Adipocyte (in vitro differentiated cells): ENCODE data around the gene RNF103.

Source experiments
- DNase-seq: peaks from one replicate; pipeline ENCODE4 v3.0.0-alpha.2; 2015; ENCODE audit warnings: low read depth
- H3K27me3 ChIP-seq: replicated peaks from 2 replicates; pipeline ENCODE4 v1.7.0; 2013; ENCODE audit warnings: mild to moderate bottlenecking, low read length, moderate library complexity; ENCODE audit not compliant: control insufficient read depth, insufficient read depth
- H3K36me3 ChIP-seq: 2 replicates; pipeline ENCODE4 v1.7.0; 2013; ENCODE audit warnings: low read length, mild to moderate bottlenecking, moderate library complexity; ENCODE audit not compliant: control insufficient read depth, insufficient read depth, severe bottlenecking
- H3K4me1 ChIP-seq: 2 replicates; pipeline ENCODE4 v1.7.0; 2013; ENCODE audit warnings: mild to moderate bottlenecking, low read length, moderate library complexity; ENCODE audit not compliant: control insufficient read depth, insufficient read depth
- H3K4me3 ChIP-seq: 2 replicates; pipeline ENCODE4 v1.7.0; 2013; ENCODE audit warnings: mild to moderate bottlenecking, low read length, moderate library complexity
- H3K9ac ChIP-seq: 2 replicates; pipeline ENCODE4 v1.7.0; 2013; ENCODE audit warnings: mild to moderate bottlenecking, low read length, moderate library complexity
- H3K9me3 ChIP-seq: 2 replicates; pipeline ENCODE4 v1.7.0; 2013; ENCODE audit warnings: mild to moderate bottlenecking, low read length, moderate library complexity; ENCODE audit not compliant: control insufficient read depth

RNF103 gene

DNA sequence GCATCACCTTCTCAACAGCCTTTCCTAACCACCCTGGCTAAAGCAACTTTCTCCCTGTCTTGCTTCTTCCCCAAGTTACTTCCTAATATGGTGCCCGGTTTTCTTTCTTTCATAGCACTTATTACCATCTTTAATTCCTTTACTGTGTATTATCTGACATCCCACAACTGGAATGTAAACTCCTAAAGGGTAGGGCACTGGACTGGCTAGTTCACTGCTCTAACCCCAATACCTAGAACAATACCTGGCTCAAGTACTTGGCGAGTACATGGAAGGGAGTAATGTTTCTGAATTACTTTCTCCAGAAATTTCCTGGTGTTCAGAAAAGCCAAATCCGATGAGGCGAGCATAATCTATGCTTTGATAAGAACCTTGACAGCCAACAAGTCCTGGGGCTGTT lies 22.7 kb upstream of the RNF103 start:
- no peak for DNase-seq
- Histone ChIP-seq H3K36me3 (no peaks in the 10 kb centered on the region), H3K9ac (no peak overlapping the region), H3K27me3 (no peaks in the 10 kb centered on the region), H3K9me3 (peaks cover 14% of the 10 kb centered on the region), H3K4me3 (no peak overlapping the region), H3K4me1 (no peaks in the 10 kb centered on the region)

DNA sequence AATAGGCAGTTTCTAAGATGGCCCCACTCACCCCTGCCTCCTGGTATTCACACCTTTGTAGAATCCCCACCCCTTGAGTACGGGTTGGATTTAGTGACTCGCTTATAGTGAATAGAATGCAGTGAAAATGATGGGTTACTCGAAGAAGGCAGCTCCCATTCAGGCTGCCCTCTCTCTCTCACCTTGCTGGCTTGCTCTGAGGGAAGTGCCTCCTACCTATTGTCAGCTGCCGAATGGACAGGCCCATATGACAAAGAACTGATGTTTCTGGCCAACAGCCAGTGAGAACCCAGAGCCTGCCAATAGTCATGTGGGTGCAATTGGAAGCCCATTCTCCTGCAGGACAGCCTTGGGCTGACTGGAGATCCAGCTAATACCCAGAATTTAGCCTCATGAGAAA lies 22.1 kb upstream of the RNF103 start:
- Histone ChIP-seq H3K9ac (no peak overlapping the region), H3K4me1 (no peaks in the 10 kb centered on the region), H3K27me3 (no peaks in the 10 kb centered on the region), H3K4me3 (no peak overlapping the region), H3K9me3 (peaks cover 14% of the 10 kb centered on the region), H3K36me3 (no peaks in the 10 kb centered on the region)
- no peak for DNase-seq

DNA sequence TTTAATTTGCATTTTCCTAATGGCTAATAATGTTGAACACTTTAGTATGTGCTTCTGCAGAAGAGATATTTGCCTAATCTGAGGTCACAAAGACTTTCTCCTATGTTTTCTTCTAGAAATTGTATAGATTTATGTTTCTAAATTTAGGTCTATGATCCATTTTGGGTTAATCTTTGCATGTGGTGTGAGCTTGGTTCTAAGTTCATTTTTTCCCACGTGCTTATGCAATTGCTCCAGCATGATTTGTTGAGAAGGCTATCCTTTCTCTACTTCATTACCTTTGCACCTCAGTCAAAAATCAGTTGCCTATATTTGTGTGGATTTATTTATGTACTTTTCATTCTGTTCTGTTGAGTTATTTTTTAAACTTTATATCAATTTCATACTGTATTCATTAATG lies 15.0 kb upstream of the RNF103 start:
- no peaks in the 10 kb centered on the region for H3K27me3 ChIP-seq
- H3K9ac ChIP-seq: no peak overlapping the region
- peaks cover 18% of the 10 kb centered on the region for H3K9me3 ChIP-seq
- H3K4me1 ChIP-seq: no peaks in the 10 kb centered on the region
- no peaks in the 10 kb centered on the region for H3K36me3 ChIP-seq
- DNase-seq: no peak
- H3K4me3 ChIP-seq: no peak overlapping the region

DNA sequence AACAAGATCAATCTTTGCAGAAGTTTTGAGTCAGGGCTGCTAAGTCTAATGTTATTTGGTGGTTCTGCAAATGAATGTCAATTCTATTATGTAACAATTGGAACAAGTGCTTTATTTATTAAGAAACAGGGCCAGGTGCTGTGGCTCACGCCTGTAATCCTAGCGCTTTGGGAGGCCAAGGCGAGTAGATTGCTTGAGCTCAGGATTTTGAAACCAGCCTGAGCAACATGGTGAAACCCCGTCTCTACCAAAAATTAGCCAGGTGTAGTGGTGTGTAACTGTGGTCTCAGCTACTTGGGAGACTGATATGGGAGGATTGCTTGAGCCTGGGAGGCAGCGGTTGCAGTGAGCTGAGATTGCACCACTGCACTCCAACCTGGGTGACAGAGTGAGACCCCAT lies 13.2 kb upstream of the RNF103 start:
- H3K9ac ChIP-seq: no peak overlapping the region
- H3K4me3 ChIP-seq: no peak overlapping the region
- H3K4me1 ChIP-seq: no peaks in the 10 kb centered on the region
- no peak for DNase-seq
- H3K27me3 ChIP-seq: no peaks in the 10 kb centered on the region
- no peaks in the 10 kb centered on the region for H3K36me3 ChIP-seq
- peaks cover 18% of the 10 kb centered on the region for H3K9me3 ChIP-seq

DNA sequence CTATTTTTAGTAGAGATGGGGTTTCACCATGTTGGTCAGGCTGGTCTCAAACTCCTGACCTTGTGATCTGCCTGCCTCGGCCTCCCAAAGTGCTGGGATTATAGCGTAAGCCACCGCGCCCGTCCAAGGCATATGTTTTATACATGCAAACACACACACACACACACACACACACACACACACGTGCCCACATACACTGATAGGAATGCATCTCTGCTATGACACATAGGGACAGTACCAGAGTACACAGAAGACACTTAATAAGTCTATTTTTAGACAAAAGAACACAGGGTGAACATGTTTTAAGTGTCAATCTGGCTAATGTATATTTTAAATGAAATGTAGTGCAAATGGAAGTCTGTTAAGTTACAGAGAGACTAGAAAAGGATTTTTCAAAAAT lies 10.7 kb upstream of the RNF103 start:
- no peaks in the 10 kb centered on the region for H3K4me1 ChIP-seq
- H3K36me3 ChIP-seq: no peaks in the 10 kb centered on the region
- no peak for DNase-seq
- no peak overlapping the region for H3K4me3 ChIP-seq
- peaks cover 7% of the 10 kb centered on the region for H3K9me3 ChIP-seq
- no peaks in the 10 kb centered on the region for H3K27me3 ChIP-seq
- H3K9ac ChIP-seq: no peak overlapping the region

DNA sequence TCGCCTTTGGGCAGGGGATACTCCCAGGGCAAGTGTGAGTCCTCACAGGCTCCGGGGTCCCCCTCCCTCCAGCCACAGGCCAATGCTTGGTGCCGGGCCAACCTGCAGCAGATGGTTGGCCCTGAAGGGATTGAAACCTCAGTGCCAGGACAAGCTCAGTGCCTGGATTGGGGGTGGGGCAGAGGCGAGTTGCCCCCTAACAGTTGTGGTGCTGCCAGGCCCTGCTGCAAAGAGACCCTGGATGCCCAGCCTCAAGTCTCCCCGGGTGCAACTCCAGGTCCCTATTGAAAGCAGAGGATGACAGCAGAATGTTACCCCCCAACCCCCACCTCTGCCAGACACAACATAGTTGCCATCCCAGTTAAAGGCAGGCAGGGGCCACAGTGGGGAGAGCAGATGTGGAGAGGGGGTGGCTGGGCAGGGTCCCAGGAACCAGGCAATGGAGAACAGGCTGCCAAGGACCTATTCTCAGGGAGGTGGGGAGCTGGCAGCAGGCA lies 9.5 kb upstream of the RNF103 start:
- no peak for DNase-seq

DNA sequence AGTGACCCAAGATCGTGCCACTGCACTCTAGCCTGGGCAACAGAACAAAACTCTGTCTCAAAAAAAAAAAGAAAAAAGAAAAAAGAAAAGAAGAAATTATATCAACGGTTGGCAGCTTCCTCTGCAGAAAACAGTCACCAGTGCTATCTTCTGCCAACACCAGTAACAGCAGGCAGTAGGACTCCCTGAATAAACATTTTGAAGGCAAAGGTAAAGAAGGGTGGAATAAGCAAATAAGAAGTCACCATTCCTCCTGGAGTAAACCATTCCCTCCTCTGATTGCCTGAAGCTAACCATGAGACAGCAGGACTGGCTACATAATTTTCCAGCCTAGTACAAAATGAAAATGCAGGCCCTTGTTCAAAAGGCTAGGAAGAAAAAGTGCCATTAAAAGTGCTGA lies 9.0 kb upstream of the RNF103 start:
- no peaks in the 10 kb centered on the region for H3K36me3 ChIP-seq
- DNase-seq: no peak

More for the DNA sequence above, 9.5 kb upstream of the RNF103 start:
- Histone ChIP-seq H3K36me3 (no peaks in the 10 kb centered on the region), H3K4me3 (no peak overlapping the region), H3K4me1 (peaks cover 2% of the 10 kb centered on the region), H3K9me3 (no peaks in the 10 kb centered on the region), H3K27me3 (no peaks in the 10 kb centered on the region), H3K9ac (no peak overlapping the region)

DNA sequence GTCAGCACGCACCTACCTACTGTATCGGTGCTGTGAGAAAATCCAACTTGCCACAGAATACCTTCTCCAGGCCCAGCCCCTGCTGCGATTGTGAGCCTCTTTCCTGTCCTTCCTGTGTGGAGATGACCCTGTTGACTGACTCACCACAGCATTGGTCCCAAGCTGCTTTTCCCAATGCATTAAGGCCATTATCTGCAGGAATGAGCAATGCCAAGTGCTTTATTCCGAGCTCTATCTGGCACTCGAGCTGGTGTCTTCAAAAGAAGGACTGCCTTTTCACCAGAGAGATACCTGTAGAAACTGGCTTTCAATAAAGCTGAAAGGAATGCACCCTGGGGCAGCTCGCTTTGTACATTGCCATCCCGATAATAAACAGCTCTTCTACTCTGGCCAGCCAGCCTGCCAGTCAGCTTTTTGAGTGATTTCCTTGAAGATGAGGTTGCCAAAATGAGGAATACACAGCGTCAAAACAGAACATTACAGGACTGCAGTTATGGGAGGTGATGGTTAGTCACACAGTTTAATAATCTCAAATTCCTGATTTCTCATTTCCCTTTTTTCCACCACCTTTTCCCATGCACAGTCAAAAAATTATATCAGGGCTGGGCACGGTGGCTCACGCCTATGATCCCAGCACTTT lies 8.3 kb upstream of the RNF103 start:
- DNase-seq: no peak
- H3K4me3 ChIP-seq: no peak overlapping the region
- peaks cover 4% of the 10 kb centered on the region for H3K4me1 ChIP-seq
- no peak overlapping the region for H3K9ac ChIP-seq
- no peaks in the 10 kb centered on the region for H3K27me3 ChIP-seq
- no peaks in the 10 kb centered on the region for H3K36me3 ChIP-seq
- no peaks in the 10 kb centered on the region for H3K9me3 ChIP-seq

More for the DNA sequence above, 9.0 kb upstream of the RNF103 start:
- H3K27me3 ChIP-seq: no peaks in the 10 kb centered on the region
- peaks cover 4% of the 10 kb centered on the region for H3K4me1 ChIP-seq
- no peaks in the 10 kb centered on the region for H3K9me3 ChIP-seq
- no peak overlapping the region for H3K4me3 ChIP-seq
- no peak overlapping the region for H3K9ac ChIP-seq

DNA sequence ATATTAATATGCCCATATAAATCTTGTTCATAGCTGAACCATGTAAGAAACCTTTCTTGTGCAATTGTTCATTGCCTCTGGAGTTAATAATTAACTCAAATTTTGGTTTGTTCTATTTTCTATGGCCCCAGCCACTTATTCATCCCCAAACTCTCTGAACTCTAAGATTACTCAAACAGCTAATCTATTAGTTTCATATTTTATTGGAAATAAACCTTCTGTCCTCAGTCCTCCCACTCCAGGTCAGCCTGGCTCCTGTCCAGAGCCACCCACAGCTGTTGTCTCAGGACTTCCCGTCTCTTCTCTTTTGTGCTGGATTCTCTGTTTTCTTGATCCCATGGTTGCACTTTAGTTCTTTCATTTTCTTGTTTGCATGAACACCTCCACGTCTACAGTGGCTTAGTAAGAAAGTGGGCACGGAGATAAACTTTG lies 4.4 kb upstream of the RNF103 start:
- no peaks in the 10 kb centered on the region for H3K36me3 ChIP-seq
- peaks cover 8% of the 10 kb centered on the region for H3K4me1 ChIP-seq
- no peaks in the 10 kb centered on the region for H3K9me3 ChIP-seq
- H3K27me3 ChIP-seq: no peaks in the 10 kb centered on the region
- DNase-seq: no peak
- H3K9ac ChIP-seq: no peak overlapping the region
- no peak overlapping the region for H3K4me3 ChIP-seq

DNA sequence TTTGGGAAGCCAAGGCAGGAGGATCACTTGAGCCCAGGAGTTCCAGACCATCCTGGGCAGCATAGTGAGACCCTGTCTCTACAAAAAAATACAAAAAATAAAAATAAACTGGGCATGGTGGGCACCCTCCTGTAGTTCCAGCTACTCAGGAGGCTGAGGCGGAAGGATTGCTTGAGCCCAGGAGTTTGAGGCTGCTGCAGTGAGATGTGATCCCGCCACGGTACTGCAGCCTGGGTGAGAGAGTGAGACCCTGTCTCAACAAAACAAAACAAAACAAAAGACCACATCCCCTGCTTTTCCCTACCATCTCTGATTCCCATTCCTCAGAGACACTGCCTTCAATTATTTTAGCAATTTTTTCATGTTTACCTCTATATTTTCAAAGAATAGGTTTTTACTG lies 3.9 kb upstream of the RNF103 start:
- no peaks in the 10 kb centered on the region for H3K27me3 ChIP-seq

DNA sequence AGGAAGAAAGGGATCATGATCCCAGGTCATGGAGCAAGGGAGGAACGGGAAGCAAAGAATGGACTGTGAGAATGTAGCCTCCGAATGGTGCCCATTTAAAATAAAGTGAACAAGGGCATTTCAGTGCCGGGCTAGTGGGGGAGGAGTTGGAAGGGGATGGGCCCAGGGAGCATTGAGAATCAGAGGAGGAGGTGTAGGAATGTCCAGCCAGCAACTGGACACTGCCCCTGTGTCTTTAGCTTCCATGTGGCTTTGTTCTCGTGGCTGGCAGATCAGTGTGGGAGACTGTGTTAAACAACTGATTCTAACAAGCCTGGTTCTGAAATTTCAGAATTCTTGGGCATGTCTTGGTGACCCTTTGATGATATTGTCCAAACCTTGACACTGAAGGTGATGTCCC lies 1.4 kb upstream of the RNF103 start:
- DNase-seq: no peak
- peaks cover 20% of the 10 kb centered on the region for H3K4me1 ChIP-seq
- H3K4me3 ChIP-seq: no peak overlapping the region
- H3K9me3 ChIP-seq: no peaks in the 10 kb centered on the region
- no peak overlapping the region for H3K9ac ChIP-seq
- H3K36me3 ChIP-seq: peaks cover under 1% of the 10 kb centered on the region
- no peaks in the 10 kb centered on the region for H3K27me3 ChIP-seq

More for the DNA sequence above, 3.9 kb upstream of the RNF103 start:
- Histone ChIP-seq H3K9me3 (no peaks in the 10 kb centered on the region), H3K36me3 (no peaks in the 10 kb centered on the region), H3K9ac (no peak overlapping the region), H3K4me1 (peaks cover 8% of the 10 kb centered on the region), H3K4me3 (no peak overlapping the region)
- DNase-seq: no peak

DNA sequence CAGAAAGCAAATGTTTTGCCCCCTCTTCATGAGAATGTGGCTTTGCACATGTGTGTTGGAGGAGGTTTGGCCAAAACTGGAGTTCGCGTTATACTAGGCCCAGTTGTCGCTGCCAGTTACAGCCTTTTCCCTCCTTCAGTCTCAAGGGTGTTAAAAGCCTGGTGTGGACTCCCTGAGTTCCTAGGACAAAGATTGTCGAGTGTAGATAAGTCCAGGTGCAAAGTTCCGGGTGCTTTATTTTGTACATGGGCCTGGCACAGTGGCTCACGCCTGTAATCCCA lies 542 bp upstream of the RNF103 start:
- Histone ChIP-seq H3K9me3 (no peaks in the 10 kb centered on the region), H3K9ac (peak overlapping the region; percentile 95), H3K36me3 (peaks cover 8% of the 10 kb centered on the region), H3K4me1 (peaks cover 22% of the 10 kb centered on the region), H3K4me3 (peak overlapping the region; percentile 96), H3K27me3 (no peaks in the 10 kb centered on the region)
- no peak for DNase-seq
